GM21723 (cell line): ENCODE measurements around the gene PLLP.
"Not testable (repeated sequence)": the region's sequence is repeated elsewhere in the genome, so short reads cannot be mapped to it uniquely, and the experiment has no call there.

ENCODE experiments used
- ATAC-seq: cut with Tn5 transposase; IDR thresholded peaks from one replicate; pipeline ENCODE4 v1.9.1; 2021; ENCODE audit warnings: mild to moderate bottlenecking, moderate library complexity; ENCODE audit not compliant: unreplicated experiment

PLLP gene

GRCh38 chr16:57275946-57276345 lies 8.5 kb downstream of the PLLP start:
- ATAC-seq = not testable (repeated sequence)

GRCh38 chr16:57273826-57274225 lies 10.6 kb downstream of the PLLP start:
- ATAC-seq = no peak

- no peak for ATAC-seq
These were observed 11.1 kb downstream of the PLLP start for GRCh38 chr16:57273359-57273758.

GRCh38 chr16:57271867-57272495 lies 12.5 kb downstream of the PLLP start:
- no peak for ATAC-seq

- ATAC-seq = no peak
These were observed 13.5 kb downstream of the PLLP start for GRCh38 chr16:57271063-57271345.

GRCh38 chr16:57270221-57271062 lies 14.0 kb downstream of the PLLP start:
- ATAC-seq = no peak

- no peak for ATAC-seq
These were observed 15.4 kb downstream of the PLLP start for GRCh38 chr16:57268804-57269800.

GRCh38 chr16:57267343-57267742 lies 17.1 kb downstream of the PLLP start:
- not testable (repeated sequence) for ATAC-seq

GRCh38 chr16:57266531-57267260 lies 17.8 kb downstream of the PLLP start:
- ATAC-seq = no peak

GRCh38 chr16:57265850-57266530 lies 18.5 kb downstream of the PLLP start:
- no peak for ATAC-seq

GRCh38 chr16:57264950-57265371 lies 19.5 kb downstream of the PLLP start:
- ATAC-seq = no peak

GRCh38 chr16:57264381-57264780 lies 20.1 kb downstream of the PLLP start:
- no peak for ATAC-seq

GRCh38 chr16:57263541-57264351 lies 20.7 kb downstream of the PLLP start:
- ATAC-seq = no peak

- no peak for ATAC-seq
These were observed 21.5 kb downstream of the PLLP start for GRCh38 chr16:57262841-57263540.

GRCh38 chr16:57261806-57262205 lies 22.7 kb downstream of the PLLP start:
- no peak for ATAC-seq

- no peak for ATAC-seq
These were observed 24.1 kb downstream of the PLLP start for GRCh38 chr16:57260294-57260929.

GRCh38 chr16:57258910-57259475 lies 25.5 kb downstream of the PLLP start:
- ATAC-seq = no peak
